HEK293 (cell line): ENCODE results near the gene TRMT1.
A peak's percentile ranks its signal among the peaks of the same experiment; 100 is the strongest.

Experiments
- CTCF ChIA-PET: fragments of 350-600 bp; formaldehyde crosslinking; extraction: SDS; loops from one replicate; lab custom pipeline; 2021; ENCODE audit warnings: antibody characterized with exemption; lab: Yijun Ruan, JAX
- POLR2A ChIA-PET: fragments of 300-600 bp; formaldehyde crosslinking; extraction: SDS; loops from one replicate; lab custom pipeline; 2020; ENCODE audit warnings: antibody characterized with exemption, inconsistent platforms; lab: Yijun Ruan, JAX
- H3K27ac ChIP-seq: fragments of 200-500 bp; sonication (Bioruptor generic); 2 replicates; pipeline ENCODE4 v1.5.1; 2014; ENCODE audit warnings: low read depth, low read length, control low read depth, inconsistent platforms; ENCODE audit errors: extremely low read depth
- H3K36me3 ChIP-seq, 2 experiments: fragments of 200-500 bp in 1 of 2; sonication (Bioruptor generic) in 1 of 2; 1 replicate in 1 of 2; 2 replicates in 1 of 2; pipeline ENCODE4 v1.5.1; 2014 to 2017; ENCODE audit warnings: inconsistent platforms in 2 of 2, low read length in 2 of 2; ENCODE audit not compliant: control insufficient read depth in 2 of 2, insufficient read depth in 1 of 2
- H3K4me1 ChIP-seq: fragments of 200-500 bp; sonication (Bioruptor generic); 2 replicates; pipeline ENCODE4 v1.5.1; 2014; ENCODE audit warnings: mild to moderate bottlenecking, low read length, inconsistent platforms; ENCODE audit not compliant: control insufficient read depth, insufficient read depth
- H3K4me3 ChIP-seq: 2 replicates; pipeline ENCODE4 v1.5.1; 2011; ENCODE audit warnings: low read depth, mild to moderate bottlenecking, control low read depth, low read length, moderate library complexity
- H3K9me3 ChIP-seq: fragments of 200-500 bp; sonication (Bioruptor generic); 2 replicates; pipeline ENCODE4 v1.5.1; 2014; ENCODE audit warnings: low read depth, low read length, inconsistent platforms; ENCODE audit not compliant: control insufficient read depth, insufficient read depth
- BCL11A ChIP-seq: fragments of 450-650 bp; formaldehyde crosslinking; IDR thresholded peaks from 2 replicates; pipeline ENCODE4 v1.5.1; 2016; ENCODE audit warnings: low read depth, missing biosample characterization, missing genetic modification characterization
- BCL11B ChIP-seq: fragments of 450-650 bp; formaldehyde crosslinking; IDR thresholded peaks from 2 replicates; pipeline ENCODE4 v1.5.1; 2016; ENCODE audit warnings: low read depth, missing biosample characterization, missing genetic modification characterization
- GFI1B ChIP-seq: fragments of 450-650 bp; formaldehyde crosslinking; IDR thresholded peaks from 2 replicates; pipeline ENCODE4 v1.5.1; 2016; ENCODE audit warnings: missing biosample characterization, missing genetic modification characterization
- IKZF3 ChIP-seq: fragments of 450-650 bp; IDR thresholded peaks from 2 replicates; pipeline ENCODE4 v1.5.0; 2018; ENCODE audit warnings: missing biosample characterization, mild to moderate bottlenecking, missing genetic modification characterization, moderate library complexity
- TCF7L2 ChIP-seq: IDR thresholded peaks from 2 replicates; pipeline ENCODE4 v1.6.1; 2011; ENCODE audit warnings: low read depth, mild to moderate bottlenecking, inconsistent platforms, low read length, moderate library complexity, borderline replicate concordance
- WT1 ChIP-seq: fragments of 450-650 bp; formaldehyde crosslinking; IDR thresholded peaks from 2 replicates; pipeline ENCODE4 v1.5.1; 2016; ENCODE audit warnings: missing biosample characterization, missing genetic modification characterization
- ZBTB7A ChIP-seq: fragments of 450-650 bp; formaldehyde crosslinking; IDR thresholded peaks from 2 replicates; pipeline ENCODE4 v1.5.1; 2016; ENCODE audit warnings: low read depth, missing biosample characterization, missing genetic modification characterization
- ZBTB8A ChIP-seq: fragments of 450-650 bp; formaldehyde crosslinking; IDR thresholded peaks from 2 replicates; pipeline ENCODE4 v1.5.1; 2016; ENCODE audit warnings: missing biosample characterization, missing genetic modification characterization
- ZEB2 ChIP-seq: fragments of 450-650 bp; formaldehyde crosslinking; IDR thresholded peaks from 2 replicates; pipeline ENCODE4 v1.5.1; 2016; ENCODE audit warnings: missing biosample characterization, missing genetic modification characterization
- ZNF114 ChIP-seq: fragments of 450-650 bp; formaldehyde crosslinking; IDR thresholded peaks from 2 replicates; pipeline ENCODE4 v1.5.0; 2017; ENCODE audit warnings: missing biosample characterization, missing genetic modification characterization
- ZNF121 ChIP-seq: fragments of 450-650 bp; formaldehyde crosslinking; IDR thresholded peaks from 2 replicates; pipeline ENCODE4 v1.5.1; 2016; ENCODE audit warnings: missing biosample characterization, missing genetic modification characterization
- ZNF146 ChIP-seq: fragments of 450-650 bp; formaldehyde crosslinking; IDR thresholded peaks from 2 replicates; pipeline ENCODE4 v1.5.1; 2016; ENCODE audit warnings: missing biosample characterization, missing genetic modification characterization
- ZNF202 ChIP-seq: fragments of 450-650 bp; formaldehyde crosslinking; IDR thresholded peaks from 2 replicates; pipeline ENCODE4 v1.5.1; 2016; ENCODE audit warnings: missing biosample characterization, missing genetic modification characterization, borderline replicate concordance
- ZNF221 ChIP-seq: fragments of 450-650 bp; formaldehyde crosslinking; IDR thresholded peaks from 2 replicates; pipeline ENCODE4 v1.5.1; 2017; ENCODE audit warnings: missing biosample characterization, missing genetic modification characterization, borderline replicate concordance
- ZNF280D ChIP-seq: fragments of 450-650 bp; formaldehyde crosslinking; IDR thresholded peaks from 2 replicates; pipeline ENCODE4 v1.5.1; 2016; ENCODE audit warnings: missing biosample characterization, missing genetic modification characterization
- ZNF341 ChIP-seq: fragments of 450-650 bp; formaldehyde crosslinking; IDR thresholded peaks from 2 replicates; pipeline ENCODE4; 2016; ENCODE audit warnings: low read depth, missing biosample characterization, missing genetic modification characterization
- ZNF560 ChIP-seq: fragments of 450-650 bp; formaldehyde crosslinking; IDR thresholded peaks from 2 replicates; pipeline ENCODE4 v1.5.1; 2017; ENCODE audit warnings: missing biosample characterization, missing genetic modification characterization, borderline replicate concordance
- ZNF621 ChIP-seq: fragments of 450-650 bp; formaldehyde crosslinking; IDR thresholded peaks from 2 replicates; pipeline ENCODE4 v1.5.1; 2017; ENCODE audit warnings: missing biosample characterization, missing genetic modification characterization
- ZNF660 ChIP-seq: fragments of 450-650 bp; IDR thresholded peaks from 2 replicates; pipeline ENCODE4 v1.5.1; 2018; ENCODE audit warnings: missing biosample characterization, mild to moderate bottlenecking, missing genetic modification characterization
- ZNF791 ChIP-seq: fragments of 450-650 bp; formaldehyde crosslinking; IDR thresholded peaks from 2 replicates; pipeline ENCODE4 v1.5.1; 2016; ENCODE audit warnings: missing biosample characterization, missing genetic modification characterization
- TF ChIP-seq, protein P1 (sequence below): fragments of 450-650 bp; formaldehyde crosslinking; IDR thresholded peaks from 2 replicates; pipeline ENCODE4 v1.5.1; 2017; ENCODE audit warnings: missing biosample characterization, missing genetic modification characterization
- TF ChIP-seq, protein P2 (sequence below): IDR thresholded peaks from 2 replicates; pipeline ENCODE4 v1.6.1; 2011; ENCODE audit warnings: mild to moderate bottlenecking, low read depth, low read length, borderline replicate concordance

TRMT1 gene

DNA sequence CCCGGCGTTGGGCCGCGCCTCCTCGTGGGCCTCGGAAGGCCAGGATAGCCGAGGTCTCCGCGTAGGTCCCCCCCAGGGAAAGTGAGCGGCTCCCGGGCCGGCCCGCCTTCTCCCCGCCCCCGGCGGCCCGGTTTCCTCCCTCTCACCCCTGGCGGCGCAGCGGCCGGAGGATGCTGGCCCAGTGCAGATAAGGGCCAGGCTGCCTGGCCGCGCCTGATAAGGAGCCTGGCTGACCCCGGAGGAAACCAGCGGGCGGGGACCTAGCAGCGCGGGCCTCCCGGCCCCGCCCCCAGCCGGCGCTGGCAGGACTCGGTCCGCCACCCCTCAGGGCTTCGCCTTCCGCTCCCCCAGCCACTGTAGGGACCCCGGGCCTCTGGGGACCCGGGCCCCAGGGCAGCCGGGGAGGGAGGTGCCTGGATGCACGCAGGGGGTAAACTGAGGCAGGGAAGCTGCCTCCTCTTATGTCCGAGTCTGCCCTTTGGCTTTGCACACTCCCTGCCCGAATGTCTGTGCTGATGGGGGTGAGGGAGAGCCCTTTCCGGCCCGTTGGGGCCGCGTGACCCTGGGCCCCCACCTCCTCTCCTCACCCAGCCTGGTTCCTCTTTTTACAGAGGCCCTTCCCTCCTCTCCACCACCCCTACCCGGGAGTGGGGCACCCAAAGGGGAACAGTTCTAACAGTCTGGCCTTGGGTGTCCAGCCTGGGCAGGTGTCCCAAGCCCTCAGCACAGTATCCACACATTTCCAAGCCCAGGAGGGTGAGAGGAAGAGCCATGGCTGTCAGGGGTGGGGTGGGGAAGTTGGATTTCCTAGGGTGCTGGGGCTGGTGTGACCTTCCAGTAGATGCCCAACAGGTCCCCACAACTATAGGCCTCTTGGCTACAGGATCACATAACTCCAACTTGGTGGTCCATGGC is 13.6 kb downstream of the TRMT1 start, which contains the start of gene LYL1:
LYL1 (minus strand) TSS at position 193 of the 915 bp plus-strand sequence. CDS start 1,687 bp downstream, outside the sequence.
- peaks cover 0 to 38% of the 10 kb centered on the region in 2 experiments; a peak in 2 of 3 replicates for H3K36me3 ChIP-seq
- no peak within 1 kb of the TSS for H3K4me3 ChIP-seq
- no peaks in the 10 kb centered on the region for H3K9me3 ChIP-seq
- POLR2A ChIA-PET: no interaction called here
- TF ChIP-seq TCF7L2: no peak
- peak; percentile 51; the same call in 1 of the 2 replicates for TF ChIP-seq ZNF341
- TF ChIP-seq, all 188 proteins: peak for 1
- H3K4me1 ChIP-seq: no peaks in the 10 kb centered on the region
- CTCF ChIA-PET: no interaction called here
- H3K27ac ChIP-seq: no peak within 1 kb of the TSS

GRCh38 chr19:13102416-13102665 is 14.2 kb downstream of the TRMT1 start:
- Histone ChIP-seq H3K4me1 (no peaks in the 10 kb centered on the region), H3K4me3 (no peak overlapping the region), H3K9me3 (no peaks in the 10 kb centered on the region), H3K36me3 (peaks cover 0 to 34% of the 10 kb centered on the region in 2 experiments; a peak in 2 of 3 replicates), H3K27ac (no peak overlapping the region)
- ChIA-PET CTCF (no interaction called here), POLR2A (no interaction called here)
- no peak for TF ChIP-seq ZNF146 (tag by site-specific recombination)

DNA sequence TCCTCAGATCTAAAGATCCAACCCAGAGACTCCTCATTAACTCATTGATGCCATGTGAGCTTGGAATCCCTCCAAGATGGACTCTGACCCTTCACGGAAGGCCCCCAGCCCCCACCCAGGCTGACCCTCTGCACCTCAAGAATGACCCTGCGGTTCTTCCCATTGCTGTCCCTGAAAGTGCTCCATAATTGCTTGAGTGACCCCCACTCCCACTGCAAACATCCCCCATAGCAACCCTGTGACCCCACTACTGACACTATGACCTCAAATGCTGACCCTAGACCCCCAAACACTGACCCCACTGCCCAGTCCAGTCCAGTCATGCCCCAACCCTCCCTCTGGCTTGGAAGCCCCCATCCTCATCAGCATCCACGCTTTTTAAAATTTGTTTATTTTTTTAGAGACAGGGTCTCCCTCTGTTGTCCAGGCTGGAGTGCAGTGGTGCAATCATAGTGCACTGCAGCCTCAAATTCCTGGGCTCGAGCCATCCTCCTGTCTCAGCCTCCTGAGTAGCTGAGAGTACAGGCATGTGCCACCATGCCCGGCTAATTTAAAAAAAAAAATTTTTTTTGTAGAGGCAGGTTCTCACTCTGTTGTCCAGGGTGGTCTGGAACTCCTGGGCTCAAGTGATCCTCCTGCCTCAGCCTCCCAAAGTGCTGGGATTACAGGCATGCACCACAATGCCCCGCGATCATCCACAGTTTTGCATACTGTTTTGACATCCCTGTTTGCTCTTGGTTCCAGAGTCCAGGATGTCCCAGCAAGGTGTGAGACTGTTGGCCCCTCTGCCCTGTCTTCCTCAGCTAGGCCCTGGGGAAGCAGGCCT is 14.7 kb downstream of the TRMT1 start:
- no peaks in the 10 kb centered on the region for H3K4me1 ChIP-seq
- H3K27ac ChIP-seq: no peak overlapping the region
- H3K9me3 ChIP-seq: no peaks in the 10 kb centered on the region
- CTCF ChIA-PET: interaction anchor here (0.7 to 1.5 kb wide), 2 partner anchors 136 to 137 kb away, joined by 3 to 11 read pairs; no protein-coding TSS in a partner anchor
- peaks cover 0 to 31% of the 10 kb centered on the region in 2 experiments; a peak in 2 of 3 replicates for H3K36me3 ChIP-seq
- H3K4me3 ChIP-seq: no peak overlapping the region
- POLR2A ChIA-PET: interaction anchor here (1.2 kb wide), 1 partner anchor 54 kb away, joined by 3 read pairs; no protein-coding TSS in a partner anchor
- TF ChIP-seq WT1 (tag by site-specific recombination) (no peak), ZBTB7A (tag by site-specific recombination) (peak; percentile 42; the same call in 1 of the 2 replicates), ZNF121 (tag by site-specific recombination) (peak; percentile 80), ZNF114 (tag by site-specific recombination) (no peak), ZNF791 (tag by site-specific recombination) (no peak), BCL11A (tag by site-specific recombination) (peak; percentile 87), ZBTB8A (no peak), BCL11B (tag by site-specific recombination) (peak; percentile 98), ZNF660 (tag by site-specific recombination) (no peak), ZNF560 (tag by site-specific recombination) (no peak), ZEB2 (tag by site-specific recombination) (no peak), ZNF202 (tag by site-specific recombination) (no peak), ZNF280D (tag by site-specific recombination) (no peak), IKZF3 (tag by site-specific recombination) (no peak), GFI1B (tag by site-specific recombination) (no peak), ZNF221 (no peak), ZNF621 (tag by site-specific recombination) (no peak)
- TF ChIP-seq, protein P1, sequence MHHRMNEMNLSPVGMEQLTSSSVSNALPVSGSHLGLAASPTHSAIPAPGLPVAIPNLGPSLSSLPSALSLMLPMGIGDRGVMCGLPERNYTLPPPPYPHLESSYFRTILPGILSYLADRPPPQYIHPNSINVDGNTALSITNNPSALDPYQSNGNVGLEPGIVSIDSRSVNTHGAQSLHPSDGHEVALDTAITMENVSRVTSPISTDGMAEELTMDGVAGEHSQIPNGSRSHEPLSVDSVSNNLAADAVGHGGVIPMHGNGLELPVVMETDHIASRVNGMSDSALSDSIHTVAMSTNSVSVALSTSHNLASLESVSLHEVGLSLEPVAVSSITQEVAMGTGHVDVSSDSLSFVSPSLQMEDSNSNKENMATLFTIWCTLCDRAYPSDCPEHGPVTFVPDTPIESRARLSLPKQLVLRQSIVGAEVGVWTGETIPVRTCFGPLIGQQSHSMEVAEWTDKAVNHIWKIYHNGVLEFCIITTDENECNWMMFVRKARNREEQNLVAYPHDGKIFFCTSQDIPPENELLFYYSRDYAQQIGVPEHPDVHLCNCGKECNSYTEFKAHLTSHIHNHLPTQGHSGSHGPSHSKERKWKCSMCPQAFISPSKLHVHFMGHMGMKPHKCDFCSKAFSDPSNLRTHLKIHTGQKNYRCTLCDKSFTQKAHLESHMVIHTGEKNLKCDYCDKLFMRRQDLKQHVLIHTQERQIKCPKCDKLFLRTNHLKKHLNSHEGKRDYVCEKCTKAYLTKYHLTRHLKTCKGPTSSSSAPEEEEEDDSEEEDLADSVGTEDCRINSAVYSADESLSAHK (tag by site-specific recombination): no peak
- TF ChIP-seq, protein P2, sequence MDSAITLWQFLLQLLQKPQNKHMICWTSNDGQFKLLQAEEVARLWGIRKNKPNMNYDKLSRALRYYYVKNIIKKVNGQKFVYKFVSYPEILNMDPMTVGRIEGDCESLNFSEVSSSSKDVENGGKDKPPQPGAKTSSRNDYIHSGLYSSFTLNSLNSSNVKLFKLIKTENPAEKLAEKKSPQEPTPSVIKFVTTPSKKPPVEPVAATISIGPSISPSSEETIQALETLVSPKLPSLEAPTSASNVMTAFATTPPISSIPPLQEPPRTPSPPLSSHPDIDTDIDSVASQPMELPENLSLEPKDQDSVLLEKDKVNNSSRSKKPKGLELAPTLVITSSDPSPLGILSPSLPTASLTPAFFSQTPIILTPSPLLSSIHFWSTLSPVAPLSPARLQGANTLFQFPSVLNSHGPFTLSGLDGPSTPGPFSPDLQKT: no peak
